Stimulated activated CD8-positive, alpha-beta memory T cell treated with anti-CD3 and anti-CD28 coated beads, Interleukin-15, amount 100 ng/mL, for 4 hours (primary cell): ENCODE data around the gene GNS.

Source experiments
- DNase-seq, 2 donors: peaks; one replicate each; pipeline ENCODE4 v3.0.0-alpha.2; 2020; ENCODE audit warnings: low read depth in 2 of 2

The GNS gene

GRCh38 chr12:64675795-64676194 is 83.4 kb downstream of the GNS start:
- no peak for DNase-seq

GRCh38 chr12:64674367-64674922 is 84.8 kb downstream of the GNS start:
- no peak for DNase-seq

- DNase-seq = no peak
These were observed 85.6 kb downstream of the GNS start for GRCh38 chr12:64673490-64674169.

- DNase-seq = no peak
These were observed 86.2 kb downstream of the GNS start for GRCh38 chr12:64672925-64673409.

GRCh38 chr12:64671681-64672080 is 87.5 kb downstream of the GNS start:
- no peak for DNase-seq

GRCh38 chr12:64670919-64671639 is 88.1 kb downstream of the GNS start:
- no peak for DNase-seq

- no peak for DNase-seq
These were observed 89.2 kb downstream of the GNS start for GRCh38 chr12:64670019-64670418.

- DNase-seq = no peak
These were observed 89.8 kb downstream of the GNS start for GRCh38 chr12:64669270-64669842.

GRCh38 chr12:64667793-64668192 is 91.4 kb downstream of the GNS start:
- no peak for DNase-seq

- DNase-seq = no peak
These were observed 92.9 kb downstream of the GNS start for GRCh38 chr12:64666054-64666914.

- no peak for DNase-seq
These were observed 93.7 kb downstream of the GNS start for GRCh38 chr12:64665514-64665913.
